ENCODE results near the gene CATSPERD.
A peak's percentile ranks its signal among the peaks of the same experiment; 100 is the strongest.
"Not testable (repeated sequence)": the region's sequence is repeated elsewhere in the genome, so short reads cannot be mapped to it uniquely, and the experiment has no call there.

Gene CATSPERD

GRCh38 chr19:5686326-5686646 is 34.2 kb upstream of the CATSPERD start:
- FAIRE-seq = no peak

DNA sequence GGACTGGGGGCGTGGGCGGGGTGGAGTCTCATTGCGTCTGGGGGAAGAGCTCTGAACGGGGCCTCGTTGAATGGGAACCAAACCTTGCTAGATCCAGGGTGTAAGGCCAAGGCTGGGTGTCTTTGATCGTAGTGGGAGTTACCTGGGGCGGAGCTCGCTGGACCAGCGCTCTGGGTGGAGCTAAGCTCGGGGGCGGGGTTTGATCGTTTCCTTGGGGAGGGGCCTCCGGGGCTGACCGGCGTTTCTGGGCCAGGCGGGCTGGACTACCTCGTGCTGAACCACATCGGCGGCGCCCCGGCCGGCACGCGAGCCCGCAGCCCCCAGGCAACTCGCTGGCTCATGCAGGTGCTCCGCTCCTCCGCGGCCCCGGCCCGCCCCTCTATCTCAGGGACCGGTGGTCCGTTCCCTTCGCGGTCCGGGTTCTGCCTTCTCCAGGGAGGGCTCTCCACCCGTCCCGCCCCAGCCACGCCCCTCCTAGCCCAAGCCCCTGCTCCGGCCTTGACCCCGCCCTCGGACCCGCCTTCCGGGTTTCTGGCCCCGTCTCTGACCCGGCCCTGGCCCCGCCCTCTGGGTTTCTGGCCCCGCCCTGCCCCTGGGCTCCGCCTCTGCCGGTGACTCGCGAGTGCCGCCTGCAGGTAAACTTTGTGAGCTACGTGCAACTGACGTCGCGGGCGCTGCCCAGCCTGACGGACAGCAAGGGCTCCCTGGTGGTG is 33.6 kb upstream of the CATSPERD start:
- FAIRE-seq = no peak

DNA sequence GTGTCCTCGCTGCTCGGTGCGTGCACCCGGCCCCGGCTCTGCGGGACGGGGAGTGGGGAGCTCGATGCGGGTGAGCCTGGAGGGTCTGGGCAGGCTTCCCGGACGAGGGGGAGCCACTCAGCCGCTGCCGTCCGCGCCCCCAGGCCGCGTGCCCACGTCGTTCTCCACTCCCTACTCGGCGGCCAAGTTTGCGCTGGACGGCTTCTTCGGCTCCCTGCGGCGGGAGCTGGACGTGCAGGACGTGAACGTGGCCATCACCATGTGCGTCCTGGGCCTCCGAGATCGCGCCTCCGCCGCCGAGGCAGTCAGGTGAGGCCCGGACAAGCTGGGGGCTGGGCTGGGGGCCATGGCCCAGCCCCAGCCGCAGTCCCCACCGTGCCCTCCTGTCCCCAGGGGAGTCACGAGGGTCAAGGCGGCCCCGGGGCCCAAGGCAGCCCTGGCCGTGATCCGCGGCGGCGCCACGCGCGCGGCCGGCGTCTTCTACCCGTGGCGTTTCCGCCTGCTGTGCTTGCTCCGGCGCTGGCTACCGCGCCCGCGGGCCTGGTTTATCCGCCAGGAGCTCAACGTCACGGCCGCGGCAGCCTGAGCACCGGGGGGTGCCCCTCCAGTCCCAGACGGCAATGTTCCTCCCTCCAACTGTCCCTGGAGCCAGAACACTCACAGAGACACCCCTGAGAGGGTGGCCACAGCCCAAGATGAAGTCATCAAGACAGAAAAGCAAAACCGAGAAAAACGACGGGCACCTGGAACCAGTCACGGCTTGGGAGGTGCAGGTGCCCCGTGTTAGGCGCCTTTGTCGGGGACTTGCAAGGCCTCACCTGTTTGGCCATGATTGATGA is 32.9 kb upstream of the CATSPERD start:
- FAIRE-seq = no peak

GRCh38 chr19:5688262-5688881 is 32.1 kb upstream of the CATSPERD start:
- not testable (repeated sequence) for FAIRE-seq

- peak; percentile 53 for FAIRE-seq
These were observed 30.1 kb upstream of the CATSPERD start, which contains the start of gene RPL36 for GRCh38 chr19:5690125-5690954. TSS of gene RPL36 (plus strand) at chr19:5690295. CDS start at chr19:5690508, 213 bp downstream.

DNA sequence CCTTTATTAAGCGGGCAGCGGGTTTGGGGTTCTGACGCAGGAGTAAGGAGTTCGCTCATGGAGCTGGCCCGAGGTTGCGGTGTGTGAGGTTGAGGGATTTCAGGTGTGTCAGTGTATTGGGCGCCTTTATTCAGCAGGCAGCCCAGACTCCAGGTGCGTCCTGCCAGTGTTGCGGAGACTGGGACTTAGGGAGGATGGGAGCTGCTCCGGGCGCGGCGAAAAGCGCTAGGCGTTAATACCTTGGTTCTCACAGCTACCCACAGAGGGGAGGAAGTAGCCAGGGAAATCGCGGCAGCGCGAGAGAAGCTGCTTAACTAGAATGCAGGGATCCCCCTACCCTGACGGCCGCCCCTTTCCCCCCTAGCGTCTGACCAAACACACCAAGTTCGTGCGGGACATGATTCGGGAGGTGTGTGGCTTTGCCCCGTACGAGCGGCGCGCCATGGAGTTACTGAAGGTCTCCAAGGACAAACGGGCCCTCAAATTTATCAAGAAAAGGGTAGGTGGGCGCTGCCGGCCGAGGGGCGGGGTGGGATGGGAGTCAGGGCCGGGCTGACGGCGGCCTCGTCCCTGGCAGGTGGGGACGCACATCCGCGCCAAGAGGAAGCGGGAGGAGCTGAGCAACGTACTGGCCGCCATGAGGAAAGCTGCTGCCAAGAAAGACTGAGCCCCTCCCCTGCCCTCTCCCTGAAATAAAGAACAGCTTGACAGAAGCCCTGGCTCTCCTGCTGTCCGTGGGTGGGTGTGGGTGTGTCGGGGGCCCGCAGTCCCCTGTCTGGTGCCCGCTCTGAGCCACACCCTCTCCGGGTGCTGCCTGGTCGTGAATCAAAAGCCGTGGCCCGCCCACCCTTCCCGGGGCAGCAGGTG is 29.2 kb upstream of the CATSPERD start:
- no peak for FAIRE-seq

DNA sequence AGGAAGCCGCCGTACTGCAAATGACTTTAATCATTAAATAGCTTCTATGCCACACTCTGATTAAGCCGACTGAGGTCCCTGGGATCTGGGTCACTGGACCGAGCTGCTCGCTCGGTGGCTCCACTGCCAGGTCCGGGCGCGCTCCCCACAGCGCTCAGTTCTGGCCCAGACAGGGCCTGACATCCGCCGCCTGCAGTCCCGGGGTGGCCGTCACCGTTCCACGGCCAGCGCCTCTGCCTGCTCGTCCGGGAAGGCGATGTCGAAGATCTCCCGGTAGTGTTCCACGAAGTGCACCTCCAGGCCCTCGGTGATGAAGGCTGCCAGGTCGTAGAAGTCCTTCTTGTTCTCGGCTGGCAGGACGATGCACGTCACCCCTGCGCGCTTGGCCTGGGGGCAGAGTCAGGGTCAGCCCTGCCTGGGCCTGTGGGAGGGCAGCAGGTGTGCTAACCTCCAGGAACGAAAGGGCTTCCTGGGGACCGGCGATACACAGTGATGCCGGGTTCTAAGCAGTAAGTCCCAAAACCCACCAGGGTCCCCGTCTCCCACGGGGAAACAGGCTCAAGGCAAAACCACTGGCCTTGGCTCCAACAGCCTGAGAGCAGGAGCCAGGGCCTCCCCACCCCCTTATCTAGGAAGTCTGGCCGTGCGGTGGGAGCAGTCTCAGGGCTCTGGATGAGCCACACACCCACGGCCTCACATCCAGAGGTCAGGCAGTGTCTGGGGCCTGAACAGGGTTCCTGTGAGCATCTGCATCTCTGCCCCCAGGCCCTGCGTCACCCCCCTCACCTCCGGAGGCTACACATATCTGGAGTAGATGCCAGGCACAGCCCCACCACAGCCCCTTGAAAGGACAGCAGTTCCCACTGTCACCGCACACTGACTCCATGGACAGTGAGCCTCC is 28.4 kb upstream of the CATSPERD start:
- no peak for FAIRE-seq

DNA sequence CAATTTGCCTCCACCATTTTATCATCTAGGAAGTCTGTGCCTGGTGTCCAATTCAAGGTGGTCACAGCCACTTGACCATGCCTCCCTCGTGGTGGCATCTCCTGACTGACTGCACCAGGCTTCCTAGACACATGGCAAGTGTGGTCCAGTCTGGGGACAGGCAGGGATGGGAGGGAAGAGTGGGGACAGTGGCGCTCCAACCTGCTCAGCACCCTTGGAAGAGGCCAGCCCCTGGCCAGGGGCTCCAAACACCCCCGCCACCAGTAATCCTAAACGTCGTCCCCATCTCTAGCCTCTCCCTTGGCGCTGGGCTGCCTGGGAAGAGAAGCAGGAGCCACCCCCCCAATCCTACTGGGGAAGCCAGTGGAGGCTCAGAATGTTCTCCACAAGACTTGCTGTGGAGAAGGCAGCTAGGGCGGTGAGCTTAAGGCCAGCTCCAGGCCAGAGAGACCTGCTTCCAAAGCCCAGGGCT is 27.7 kb upstream of the CATSPERD start:
- no peak for FAIRE-seq

DNA sequence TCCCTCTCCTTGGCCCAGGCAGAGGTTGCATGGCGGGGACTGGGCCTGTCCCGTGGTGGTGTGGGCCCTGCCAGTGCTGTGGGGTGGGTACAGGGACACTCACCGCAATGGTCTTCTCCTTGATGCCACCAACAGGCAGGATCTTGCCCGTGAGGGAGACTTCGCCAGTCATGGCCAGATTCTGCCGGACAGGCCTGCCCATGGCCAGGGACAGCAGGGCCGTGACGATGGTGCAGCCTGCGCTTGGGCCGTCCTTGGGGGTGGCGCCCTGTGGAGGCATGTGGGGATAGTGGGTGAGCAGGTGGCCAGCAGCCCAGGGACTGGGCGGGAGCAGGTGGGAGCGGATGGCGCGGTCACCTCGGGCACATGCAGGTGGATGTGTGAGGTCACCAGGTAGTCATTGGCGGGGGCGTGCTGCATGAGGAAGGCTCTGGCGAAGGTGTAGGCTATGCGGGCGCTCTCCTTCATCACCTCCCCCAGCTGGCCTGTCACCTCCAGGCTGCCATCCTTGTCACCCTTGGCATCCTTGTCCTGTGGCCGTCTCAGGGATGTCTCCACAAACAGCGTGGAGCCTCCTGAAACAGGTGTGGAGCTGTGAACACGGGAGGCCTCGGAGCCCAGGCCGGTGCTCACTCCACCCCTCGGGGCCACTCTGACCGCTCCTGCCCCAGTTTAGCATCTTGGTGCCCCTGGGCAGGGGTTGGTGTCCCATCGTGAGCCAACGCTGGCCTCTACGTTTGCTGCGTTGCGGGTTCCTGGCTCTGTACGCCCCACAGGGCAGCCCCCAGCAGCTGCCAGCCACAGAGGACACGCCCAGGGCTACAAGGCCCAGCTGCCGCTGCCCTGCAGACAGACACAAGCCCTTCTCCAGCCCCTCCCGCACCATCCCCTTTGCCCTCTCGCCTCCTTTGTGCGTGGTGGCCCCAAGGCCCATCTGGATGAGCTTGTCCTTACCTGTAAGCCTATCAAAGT is 27.0 kb upstream of the CATSPERD start:
- FAIRE-seq = no peak

- no peak for FAIRE-seq
These were observed 26.1 kb upstream of the CATSPERD start for GRCh38 chr19:5694167-5694955.

DNA sequence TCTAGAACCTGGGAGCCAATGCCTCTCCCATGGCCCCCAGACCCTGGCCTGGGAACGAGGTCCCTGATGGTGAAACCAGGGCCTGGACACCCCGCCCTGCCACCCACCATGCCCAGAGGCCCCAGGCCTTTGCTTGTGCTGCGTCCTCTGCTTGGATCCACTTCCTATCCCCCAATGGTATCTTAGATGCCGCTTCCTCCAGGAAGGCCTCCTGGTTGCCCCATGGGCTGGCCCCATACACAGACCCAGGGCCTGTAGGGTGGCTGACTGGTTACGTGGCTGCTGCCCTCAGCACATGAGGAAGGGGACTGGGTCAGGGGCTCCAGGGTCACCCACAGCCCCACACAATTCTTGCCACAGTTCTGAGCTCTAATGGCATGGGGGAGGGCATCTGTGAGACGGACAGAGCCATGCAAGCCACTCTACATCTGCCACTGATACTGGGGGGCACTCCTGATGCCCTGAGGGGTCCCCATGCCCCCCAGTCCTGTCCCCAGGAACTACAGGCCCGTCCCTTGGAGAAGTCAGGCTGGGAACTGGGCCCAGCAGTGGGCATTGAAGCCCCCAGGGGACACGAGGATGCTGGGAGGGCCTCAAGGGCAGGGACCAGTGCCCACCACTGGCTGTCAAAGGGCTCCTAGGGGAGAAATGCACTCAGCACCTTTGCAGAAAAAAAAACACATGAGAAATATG is 25.3 kb upstream of the CATSPERD start:
- no peak for FAIRE-seq

GRCh38 chr19:5695649-5696195 is 24.7 kb upstream of the CATSPERD start:
- FAIRE-seq = no peak

GRCh38 chr19:5696196-5697021 is 24.0 kb upstream of the CATSPERD start:
- no peak for FAIRE-seq

DNA sequence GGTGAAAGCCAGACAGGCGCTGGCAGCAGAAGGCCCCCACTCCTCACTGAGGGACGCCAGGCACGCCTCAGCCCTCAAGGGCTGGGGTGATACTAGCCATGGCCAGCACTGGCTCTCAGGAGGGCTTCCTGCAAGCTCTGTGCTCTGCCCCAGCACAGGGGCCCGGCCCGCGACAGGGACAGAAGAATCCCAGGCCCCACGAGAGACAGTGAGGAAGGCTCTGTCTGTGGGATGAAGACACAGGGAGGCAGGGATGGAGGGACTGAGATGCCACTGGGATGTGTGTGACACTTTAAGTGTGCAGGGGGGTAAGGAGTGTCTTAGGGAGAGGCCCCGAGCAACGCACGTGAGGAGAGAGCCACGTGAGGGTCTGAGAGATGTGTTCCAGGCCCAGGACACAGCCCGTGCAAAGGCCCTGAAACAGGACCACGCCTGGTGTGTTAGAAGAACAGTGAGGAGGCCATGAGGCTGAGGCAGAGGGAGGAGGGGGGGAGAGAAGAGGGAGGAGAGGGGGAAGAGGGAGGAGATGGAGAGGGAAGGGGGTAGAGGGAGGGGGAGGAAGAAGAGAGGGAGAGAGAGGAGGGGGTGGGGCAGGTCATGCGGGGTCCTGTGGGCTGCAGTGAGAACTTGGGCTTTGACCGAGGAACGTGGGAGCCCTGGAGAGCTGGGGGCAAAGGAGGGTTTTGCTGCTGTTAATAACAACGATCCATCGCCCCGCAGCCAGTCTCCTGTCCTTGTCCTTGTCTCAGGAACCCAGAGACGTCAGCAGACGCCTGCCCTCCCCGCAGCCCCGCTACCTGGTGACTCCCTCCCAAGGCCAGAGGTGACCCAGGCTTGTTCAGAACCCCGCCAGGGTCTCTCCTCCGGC is 23.2 kb upstream of the CATSPERD start:
- FAIRE-seq = no peak

DNA sequence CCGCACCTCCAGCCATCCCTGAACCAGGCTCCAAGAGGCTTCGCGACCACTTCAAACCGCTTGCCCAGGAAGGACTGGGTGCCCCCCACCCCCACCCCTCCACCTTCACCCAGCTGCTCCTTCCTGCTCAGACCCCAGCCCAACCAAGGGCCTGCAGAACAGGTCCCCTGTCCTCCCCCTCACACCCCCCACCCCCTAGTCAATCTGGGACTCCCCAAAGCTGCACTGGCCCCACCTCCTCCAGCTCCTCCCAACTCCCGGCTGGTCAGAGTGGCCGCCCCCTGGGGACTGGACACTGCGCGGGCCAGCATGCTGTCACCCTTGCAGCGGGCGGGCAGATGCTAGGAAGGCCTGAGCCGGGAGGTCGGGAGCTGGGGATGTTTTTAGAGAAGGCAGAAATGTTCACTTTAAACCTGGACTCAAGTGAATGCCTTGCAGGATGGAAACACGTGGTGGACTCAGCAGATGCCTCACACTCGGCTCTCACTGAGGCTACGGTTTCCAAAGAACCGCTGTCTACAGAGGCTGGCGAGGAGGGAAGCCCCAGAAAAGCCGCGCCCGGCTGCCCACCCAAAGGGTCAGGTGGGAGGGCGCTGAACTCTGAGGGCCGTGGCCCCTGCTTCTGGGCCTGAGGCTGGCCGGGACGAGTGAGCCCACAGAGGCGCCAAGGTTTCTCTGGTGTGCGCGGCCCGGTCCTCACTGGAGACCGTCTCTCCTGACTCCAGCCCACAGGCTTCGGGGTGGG is 22.4 kb upstream of the CATSPERD start:
- no peak for FAIRE-seq

All from A204.1 (cell line).